ENCODE results near the gene HHIPL1.
"Not testable (repeated sequence)": the region's sequence is repeated elsewhere in the genome, so short reads cannot be mapped to it uniquely, and the experiment has no call there.

HHIPL1 gene

GRCh38 chr14:99660006-99660566 lies 15.2 kb downstream of the HHIPL1 start:
- DNase-seq (ENCODE audit: low read depth): no peak

GRCh38 chr14:99660794-99661193 lies 15.9 kb downstream of the HHIPL1 start:
- DNase-seq (ENCODE audit: low read depth): no peak

- not testable (repeated sequence) for DNase-seq (ENCODE audit: low read depth)
Observed at GRCh38 chr14:99661206-99661605, 16.3 kb downstream of the HHIPL1 start.

- DNase-seq (ENCODE audit: low read depth): no peak
Observed at GRCh38 chr14:99662846-99663245, 17.9 kb downstream of the HHIPL1 start.

GRCh38 chr14:99663386-99664057 lies 18.6 kb downstream of the HHIPL1 start:
- DNase-seq (ENCODE audit: low read depth): no peak

- DNase-seq (ENCODE audit: low read depth): no peak
Observed at GRCh38 chr14:99664058-99664936, 19.4 kb downstream of the HHIPL1 start.

GRCh38 chr14:99664937-99665273 lies 20.0 kb downstream of the HHIPL1 start:
- no peak for DNase-seq (ENCODE audit: low read depth)

GRCh38 chr14:99666533-99666932 lies 21.6 kb downstream of the HHIPL1 start:
- no peak for DNase-seq (ENCODE audit: low read depth)

- DNase-seq (ENCODE audit: low read depth): no peak
Observed at GRCh38 chr14:99667045-99667444, 22.1 kb downstream of the HHIPL1 start.

- no peak for DNase-seq (ENCODE audit: low read depth)
Observed at GRCh38 chr14:99667821-99668220, 22.9 kb downstream of the HHIPL1 start.

- no peak for DNase-seq (ENCODE audit: low read depth)
Observed at GRCh38 chr14:99668307-99669295, 23.7 kb downstream of the HHIPL1 start.

GRCh38 chr14:99670361-99671234 lies 25.7 kb downstream of the HHIPL1 start:
- no peak for DNase-seq (ENCODE audit: low read depth)

GRCh38 chr14:99671235-99672224 lies 26.6 kb downstream of the HHIPL1 start:
- DNase-seq (ENCODE audit: low read depth): no peak

- no peak for DNase-seq (ENCODE audit: low read depth)
Observed at GRCh38 chr14:99672506-99673304, 27.8 kb downstream of the HHIPL1 start.

GRCh38 chr14:99673305-99674063 lies 28.6 kb downstream of the HHIPL1 start:
- no peak for DNase-seq (ENCODE audit: low read depth)

GRCh38 chr14:99674064-99674650 lies 29.2 kb downstream of the HHIPL1 start:
- DNase-seq (ENCODE audit: low read depth): no peak

GRCh38 chr14:99674776-99675381 lies 29.9 kb downstream of the HHIPL1 start:
- no peak for DNase-seq (ENCODE audit: low read depth)

Measured in stimulated activated CD8-positive, alpha-beta memory T cell treated with anti-CD3 and anti-CD28 coated beads, Interleukin-12 subunit alpha, Interleukin-12 subunit beta, amount 100 ng/mL, for 4 hours (primary cell).